H1 (cell line): ENCODE measurements around the gene IL27RA. TPM values are rescaled to one million over a fixed set of nuclear protein-coding genes. Genes with fewer than 3 reads are reported as not detected.

Experiments
- ASH2L ChIP-seq: fragments of 200-600, 300-600 bp; sonication (generic); IDR thresholded peaks from one replicate; pipeline ENCODE4 v1.7.1; 2017; ENCODE audit warnings: low read length
- CBX8 ChIP-seq: fragments of 300-800, 300-1000 bp; sonication (generic); IDR thresholded peaks from 2 replicates; pipeline ENCODE4 v1.7.1; 2016; ENCODE audit warnings: low read depth, low read length, borderline replicate concordance
- CEBPB ChIP-seq: IDR thresholded peaks from 2 replicates; pipeline ENCODE4 v1.6.1; 2012; ENCODE audit warnings: low read depth, low read length
- CHD2 ChIP-seq: IDR thresholded peaks from 2 replicates; pipeline ENCODE4 v1.6.1; 2012; ENCODE audit warnings: low read length, improper control_type of control experiment
- CREB1 ChIP-seq: IDR thresholded peaks from 2 replicates; pipeline ENCODE4 v1.6.1; 2012; ENCODE audit warnings: inconsistent platforms
- GABPA ChIP-seq: IDR thresholded peaks from 2 replicates; pipeline ENCODE4 v1.6.1; 2011; ENCODE audit warnings: mild to moderate bottlenecking, low read length, moderate library complexity, borderline replicate concordance; ENCODE audit not compliant: insufficient read depth
- HDAC2 ChIP-seq, 2 experiments: fragments of 300-600 bp in 1 of 2; sonication (generic) in 1 of 2; IDR thresholded peaks; 2 replicates each; pipeline ENCODE4 v1.6.1; 2011 to 2012; ENCODE audit warnings: low read depth in 2 of 2, low read length in 2 of 2, mild to moderate bottlenecking in 2 of 2, moderate library complexity in 2 of 2, borderline replicate concordance in 1 of 2, inconsistent platforms in 1 of 2
- KDM4A ChIP-seq: IDR thresholded peaks from one replicate; pipeline ENCODE4 v1.7.1; 2012; ENCODE audit warnings: low read depth, mild to moderate bottlenecking, moderate library complexity, low read length, inconsistent platforms; ENCODE audit not compliant: severe bottlenecking
- NANOG ChIP-seq: IDR thresholded peaks from 2 replicates; pipeline ENCODE4 v1.6.1; 2011; ENCODE audit warnings: low read length, low read depth, mild to moderate bottlenecking, inconsistent platforms; ENCODE audit not compliant: insufficient read depth, poor library complexity, severe bottlenecking
- NRF1 ChIP-seq: IDR thresholded peaks from 2 replicates; pipeline ENCODE4 v1.6.1; 2011; ENCODE audit warnings: mild to moderate bottlenecking, low read depth, low read length, improper control_type of control experiment
- POLR2A ChIP-seq, 2 experiments: IDR thresholded peaks; 1 replicate in 1 of 2; 2 replicates in 1 of 2; pipeline ENCODE4 v1.6.1; 2011; ENCODE audit warnings: low read depth in 2 of 2, low read length in 2 of 2, mild to moderate bottlenecking in 2 of 2; ENCODE audit errors: control extremely low read depth in 1 of 2
- SIN3A ChIP-seq, 2 experiments: IDR thresholded peaks in 1 of 2; conservative IDR thresholded peaks in 1 of 2; 2 replicates each; pipeline ENCODE4 v1.6.1; 2011 to 2012; ENCODE audit warnings: low read length in 2 of 2, improper control_type of control experiment in 1 of 2, low read depth in 1 of 2, mild to moderate bottlenecking in 1 of 2
- SIX5 ChIP-seq: IDR thresholded peaks from 2 replicates; pipeline ENCODE4 v1.6.1; 2011; ENCODE audit warnings: mild to moderate bottlenecking, low read depth, low read length
- SP1 ChIP-seq: IDR thresholded peaks from 2 replicates; pipeline ENCODE4 v1.6.1; 2011; ENCODE audit warnings: low read depth, low read length
- TAF1 ChIP-seq: IDR thresholded peaks from 2 replicates; pipeline ENCODE4 v1.6.1; 2011; ENCODE audit warnings: mild to moderate bottlenecking, low read depth, low read length
- TAF7 ChIP-seq: optimal IDR thresholded peaks from 2 replicates; pipeline ENCODE3; 2011; ENCODE audit warnings: low read depth, mild to moderate bottlenecking, inconsistent platforms, low read length, moderate library complexity, borderline replicate concordance
- polyA plus RNA-seq, 7 experiments: library from polyadenylated mRNA; depleted of rRNA in 3 of 7; stranded (reverse) in 5 of 7; unstranded in 2 of 7; fragments of >200 nt in 5 of 7; fragments of 200-250 nt in 2 of 7; gene quantifications; 1 replicate in 5 of 7; 2 replicates in 1 of 7; 4 replicates in 1 of 7; pipeline versions ENCODE4 v1.2.1 to v1.2.3, GENCODE V29; 2011 to 2013; ENCODE audit warnings: missing spikeins in 2 of 7, mixed read lengths in 2 of 7
- total RNA-seq: library from RNA; stranded (reverse); fragmentation: NEBNext Ultra II Directional; extraction: Animal tissue kit (Norgen Biotek cat#: 25700); gene quantifications from 2 replicates; pipeline ENCODE4 v1.2.1, GENCODE V29; 2021
- TF ChIP-seq, protein P1 (sequence below): IDR thresholded peaks from 2 replicates; pipeline ENCODE4 v1.6.1; 2012; ENCODE audit warnings: low read length, inconsistent platforms
- TF ChIP-seq, protein P2 (sequence below): IDR thresholded peaks from 2 replicates; pipeline ENCODE4 v1.6.1; 2012; ENCODE audit warnings: inconsistent platforms

Gene IL27RA
- total and polyA plus RNA-seq, 2 of the 8 experiments (the other 6 are each of a cell fraction or from before 2014, with no cell fraction given): 9.9 to 14.7 TPM

DNA sequence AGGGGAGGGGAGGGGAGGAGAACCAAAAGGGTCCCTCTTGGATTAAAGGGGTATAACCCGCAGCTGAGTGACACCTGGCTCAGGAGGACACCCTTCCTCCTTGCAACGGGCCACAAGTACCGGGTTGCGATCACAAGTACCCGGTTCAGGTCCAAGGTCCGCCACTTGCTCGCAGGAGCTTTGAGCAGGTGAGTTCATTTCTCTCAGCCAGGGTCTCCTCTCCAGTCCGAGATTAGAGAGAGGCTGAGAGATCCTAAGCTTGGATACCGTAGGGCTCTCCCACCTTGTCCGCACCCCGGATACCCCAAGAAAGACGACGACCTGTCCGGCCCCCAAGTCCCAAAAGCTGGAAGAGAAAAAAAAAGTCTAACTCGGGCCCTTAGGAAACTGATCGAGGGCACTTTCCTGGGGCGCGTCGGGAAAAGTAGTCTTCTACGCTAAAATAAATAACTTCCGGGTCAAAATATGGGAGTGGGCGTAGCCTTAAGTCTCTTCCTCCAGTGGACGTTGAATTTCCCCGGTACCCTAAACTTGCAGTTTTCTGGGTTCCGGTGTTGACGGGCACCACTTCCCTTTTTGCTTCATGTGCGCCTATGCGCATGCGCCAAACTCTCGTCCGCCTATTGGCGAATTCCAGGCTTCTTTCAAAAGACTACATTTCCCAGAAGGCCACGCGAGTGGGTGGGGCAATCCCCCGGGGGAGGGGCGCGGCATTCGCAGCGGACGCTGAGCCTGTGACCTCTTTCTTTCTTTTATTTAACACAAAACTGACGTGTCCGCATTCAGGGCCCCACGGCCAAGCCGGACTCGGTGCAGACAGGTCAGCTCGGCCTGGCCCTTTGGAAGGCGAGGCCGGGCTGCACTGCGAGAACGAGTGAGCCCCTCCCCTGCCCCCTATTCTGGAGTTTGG is 49.6 kb downstream of the IL27RA start (continued):
- TF ChIP-seq CBX8 (no peak), CHD2 (peak; percentile 47), CREB1 (peak; percentile 78), POLR2A (IDR thresholded peaks at IDR 0.05; ENCODE audit: control extremely low read depth in 1 of 2, low read depth in 2 of 2, low read length in 2 of 2) (0 out of 3 replicates have a peak, but pooled peaks of 1 of the 2 experiments have one; percentile 24), SIN3A (conservative IDR thresholded peaks at IDR 0.05 in 1 of 2, IDR thresholded peaks at IDR 0.05 in 1 of 2; ENCODE audit: low read depth in 1 of 2, low read length in 2 of 2) (peak in 1 of 2 experiments; percentile 90; a peak in 2 of 4 replicates), NANOG (no peak), SP1 (peak; percentile 91), GABPA (peak; percentile 89), TAF1 (peak; percentile 39; the same call in 1 of the 2 replicates), TAF7 (no peak), ASH2L (no peak), HDAC2 (IDR thresholded peaks at IDR 0.05; ENCODE audit: borderline replicate concordance in 1 of 2, low read depth in 2 of 2, low read length in 2 of 2) (no peak), CEBPB (peak; percentile 69), SIX5 (peak; percentile 85), KDM4A (peak; percentile 55), NRF1 (peak; percentile 80)
- TF ChIP-seq, protein P1, sequence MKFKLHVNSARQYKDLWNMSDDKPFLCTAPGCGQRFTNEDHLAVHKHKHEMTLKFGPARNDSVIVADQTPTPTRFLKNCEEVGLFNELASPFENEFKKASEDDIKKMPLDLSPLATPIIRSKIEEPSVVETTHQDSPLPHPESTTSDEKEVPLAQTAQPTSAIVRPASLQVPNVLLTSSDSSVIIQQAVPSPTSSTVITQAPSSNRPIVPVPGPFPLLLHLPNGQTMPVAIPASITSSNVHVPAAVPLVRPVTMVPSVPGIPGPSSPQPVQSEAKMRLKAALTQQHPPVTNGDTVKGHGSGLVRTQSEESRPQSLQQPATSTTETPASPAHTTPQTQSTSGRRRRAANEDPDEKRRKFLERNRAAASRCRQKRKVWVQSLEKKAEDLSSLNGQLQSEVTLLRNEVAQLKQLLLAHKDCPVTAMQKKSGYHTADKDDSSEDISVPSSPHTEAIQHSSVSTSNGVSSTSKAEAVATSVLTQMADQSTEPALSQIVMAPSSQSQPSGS: no peak
- TF ChIP-seq, protein P2, sequence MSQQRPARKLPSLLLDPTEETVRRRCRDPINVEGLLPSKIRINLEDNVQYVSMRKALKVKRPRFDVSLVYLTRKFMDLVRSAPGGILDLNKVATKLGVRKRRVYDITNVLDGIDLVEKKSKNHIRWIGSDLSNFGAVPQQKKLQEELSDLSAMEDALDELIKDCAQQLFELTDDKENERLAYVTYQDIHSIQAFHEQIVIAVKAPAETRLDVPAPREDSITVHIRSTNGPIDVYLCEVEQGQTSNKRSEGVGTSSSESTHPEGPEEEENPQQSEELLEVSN: no peak
- TF ChIP-seq, all 59 proteins: peak for 15
